Measurements from ENCODE around the gene STK35. TPM values are rescaled to one million over a fixed set of nuclear protein-coding genes. Genes with fewer than 3 reads are reported as not detected.

The STK35 gene
- total and polyA plus RNA-seq, 2 of the 13 experiments (the other 11 are each of a cell fraction or from before 2014, with no cell fraction given): 27.4 to 29.8 TPM

GRCh38 chr20:2101865-2102584, 398 bp downstream of the STK35 start (continued):
- peak; percentile 51; the same call in 1 of the 2 replicates for TF ChIP-seq ZNF609 (CRISPR knock-in tag; IDR thresholded peaks at IDR 0.05; ENCODE audit: borderline replicate concordance)
- peak; percentile 86 for TF ChIP-seq ZFAT (CRISPR knock-in tag; conservative IDR thresholded peaks at IDR 0.05)
- peak; percentile 41; the same call in 1 of the 2 replicates for TF ChIP-seq ZFP62 (CRISPR knock-in tag; IDR thresholded peaks at IDR 0.05)
- no peak for TF ChIP-seq ZNF841 (CRISPR knock-in tag; IDR thresholded peaks at IDR 0.05; ENCODE audit: borderline replicate concordance)
- no peak for TF ChIP-seq ZNF496 (CRISPR knock-in tag; IDR thresholded peaks at IDR 0.05; ENCODE audit: insufficient replicate concordance)
- TF ChIP-seq ZNF761 (CRISPR knock-in tag; conservative IDR thresholded peaks at IDR 0.05): 0 out of 2 replicates have a peak, but pooled peaks have one; percentile 22
- peak; percentile 46; the same call in 1 of the 2 replicates for TF ChIP-seq BCL6 (CRISPR knock-in tag; IDR thresholded peaks at IDR 0.05)
- no peak for TF ChIP-seq ZNF432 (CRISPR knock-in tag; IDR thresholded peaks at IDR 0.05; ENCODE audit: borderline replicate concordance)
- no peak; the same call in 1 of the 2 replicates for TF ChIP-seq ZNF768 (CRISPR knock-in tag; IDR thresholded peaks at IDR 0.05)
- peak; percentile 42; the same call in 1 of the 2 replicates for TF ChIP-seq NR2F2 (IDR thresholded peaks at IDR 0.05; ENCODE audit: borderline replicate concordance, low read depth)
- peak; percentile 79; the same call in 1 of the 2 replicates for TF ChIP-seq ZIK1 (CRISPR knock-in tag; IDR thresholded peaks at IDR 0.05; ENCODE audit: borderline replicate concordance, low read depth)
- peak; percentile 77; the same call in 1 of the 2 replicates for TF ChIP-seq GFI1 (CRISPR knock-in tag; IDR thresholded peaks at IDR 0.05; ENCODE audit: borderline replicate concordance)
- 0 out of 2 replicates have a peak, but pooled peaks have one; percentile 43 for TF ChIP-seq GABPA (IDR thresholded peaks at IDR 0.05; ENCODE audit: low read depth, low read length)
- peak; percentile 74 for TF ChIP-seq GABPA (CRISPR knock-in tag; IDR thresholded peaks at IDR 0.05; ENCODE audit: low read depth)
- TF ChIP-seq MYC (CRISPR knock-in tag; IDR thresholded peaks at IDR 0.05; ENCODE audit: borderline replicate concordance): peak; percentile 99
- TF ChIP-seq HNRNPH1 (optimal IDR thresholded peaks at IDR 0.05; ENCODE audit: low read depth, low read length): no peak
- peak; percentile 35; the same call in 1 of the 2 replicates for TF ChIP-seq SKIL (CRISPR knock-in tag; IDR thresholded peaks at IDR 0.05; ENCODE audit: borderline replicate concordance)
- TF ChIP-seq NFRKB (IDR thresholded peaks at IDR 0.05): no peak
- no peak for TF ChIP-seq TEAD3 (CRISPR knock-in tag; optimal IDR thresholded peaks at IDR 0.05; ENCODE audit: borderline replicate concordance)
- peak; percentile 46; the same call in 1 of the 2 replicates for TF ChIP-seq ZNF777 (CRISPR knock-in tag; IDR thresholded peaks at IDR 0.05)

Measured in HepG2 (cell line).